Prostate gland (tissue), 2 donors: Measurements from ENCODE around the gene PCLO.

Source experiments
- POLR2A ChIP-seq: fragments of 450-650 bp; IDR thresholded peaks from one replicate; pipeline ENCODE4 v1.6.1; 2016; ENCODE audit warnings: antibody characterized with exemption, mild to moderate bottlenecking
- POLR2AphosphoS5 ChIP-seq: sonication (generic); formaldehyde crosslinking; IDR thresholded peaks from one replicate; pipeline ENCODE4 v1.6.1; 2017; ENCODE audit warnings: antibody characterized with exemption
- TF ChIP-seq, protein P1 (sequence below), 4 experiments: fragments of 200-600 bp in 2 of 4; fragments of 450-650 bp in 2 of 4; sonication (generic) in 2 of 4; IDR thresholded peaks; 1 replicate in 3 of 4; 2 replicates in 1 of 4; pipeline ENCODE4 v1.5.1; 2016 to 2019; ENCODE audit warnings: antibody characterized with exemption in 4 of 4, mild to moderate bottlenecking in 2 of 4, moderate library complexity in 2 of 4

DNA sequence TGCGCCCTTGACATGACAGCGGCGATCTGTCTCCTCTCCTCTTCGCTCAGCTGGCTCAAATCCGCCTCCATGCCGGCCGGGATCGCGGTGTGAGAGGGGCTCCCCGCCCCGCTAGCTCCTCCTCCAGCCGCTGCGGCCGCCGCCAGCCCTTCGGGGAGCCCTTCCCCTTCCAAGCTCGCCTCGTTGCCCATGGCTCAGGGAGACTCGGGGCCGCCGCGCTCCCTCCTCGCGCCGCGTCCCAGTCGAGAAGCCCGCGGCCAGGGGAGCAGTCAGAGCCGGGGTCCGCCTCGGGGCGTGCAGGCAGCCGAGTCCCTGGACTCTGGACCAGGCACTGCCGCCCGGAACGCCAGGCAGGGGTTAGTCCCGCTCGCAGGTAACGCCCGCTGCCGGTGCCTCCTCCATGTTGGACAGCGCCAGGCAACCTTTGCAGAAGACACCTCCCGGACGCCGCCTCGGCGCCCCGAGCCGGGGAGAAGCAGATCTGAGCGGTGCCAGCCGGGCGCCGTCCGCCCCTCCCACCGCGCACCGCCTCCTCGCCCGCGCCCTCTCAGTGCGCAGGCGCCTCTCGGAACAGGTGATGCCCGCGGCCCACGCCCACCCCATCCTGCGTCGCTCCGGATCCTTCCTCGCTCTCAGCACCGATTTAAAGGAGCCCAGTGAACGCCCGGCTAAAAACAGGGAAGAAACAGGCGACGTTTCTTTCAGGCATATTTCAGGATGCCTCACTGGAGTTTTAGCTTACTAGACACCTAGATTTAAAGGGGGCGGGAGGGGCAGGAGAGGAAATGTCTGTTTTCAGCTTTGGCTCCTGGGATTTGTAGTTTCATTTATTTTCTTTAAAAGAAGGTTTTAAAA lies at the start of gene PCLO:
- TF ChIP-seq, protein P1, sequence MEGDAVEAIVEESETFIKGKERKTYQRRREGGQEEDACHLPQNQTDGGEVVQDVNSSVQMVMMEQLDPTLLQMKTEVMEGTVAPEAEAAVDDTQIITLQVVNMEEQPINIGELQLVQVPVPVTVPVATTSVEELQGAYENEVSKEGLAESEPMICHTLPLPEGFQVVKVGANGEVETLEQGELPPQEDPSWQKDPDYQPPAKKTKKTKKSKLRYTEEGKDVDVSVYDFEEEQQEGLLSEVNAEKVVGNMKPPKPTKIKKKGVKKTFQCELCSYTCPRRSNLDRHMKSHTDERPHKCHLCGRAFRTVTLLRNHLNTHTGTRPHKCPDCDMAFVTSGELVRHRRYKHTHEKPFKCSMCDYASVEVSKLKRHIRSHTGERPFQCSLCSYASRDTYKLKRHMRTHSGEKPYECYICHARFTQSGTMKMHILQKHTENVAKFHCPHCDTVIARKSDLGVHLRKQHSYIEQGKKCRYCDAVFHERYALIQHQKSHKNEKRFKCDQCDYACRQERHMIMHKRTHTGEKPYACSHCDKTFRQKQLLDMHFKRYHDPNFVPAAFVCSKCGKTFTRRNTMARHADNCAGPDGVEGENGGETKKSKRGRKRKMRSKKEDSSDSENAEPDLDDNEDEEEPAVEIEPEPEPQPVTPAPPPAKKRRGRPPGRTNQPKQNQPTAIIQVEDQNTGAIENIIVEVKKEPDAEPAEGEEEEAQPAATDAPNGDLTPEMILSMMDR (IDR thresholded peaks at IDR 0.05): peak in 1 of 4 experiments; percentile 8
- TF ChIP-seq POLR2A (peak; percentile 75), POLR2AphosphoS5 (peak; percentile 90)
